HepG2 (cell line): ENCODE data around the gene PPIL3. TPM values are rescaled to one million over a fixed set of nuclear protein-coding genes. Genes with fewer than 3 reads are reported as not detected.

Experiments
- MAFG ChIP-seq: sonication (generic); formaldehyde crosslinking; IDR thresholded peaks from 2 replicates; pipeline ENCODE4 v1.5.1; 2020; ENCODE audit warnings: mild to moderate bottlenecking, missing genetic modification reagents
- MED1 ChIP-seq: sonication (generic); formaldehyde crosslinking; IDR thresholded peaks from 2 replicates; pipeline ENCODE4 v1.4.0; 2020; ENCODE audit warnings: missing genetic modification reagents
- RFX1 ChIP-seq: fragments of 450-650 bp; IDR thresholded peaks from 2 replicates; pipeline ENCODE4 v1.6.1; 2017
- SOX13 ChIP-seq, 3 experiments: fragments of 450-650 bp in 1 of 3; sonication (generic) in 1 of 3; formaldehyde crosslinking in 1 of 3; IDR thresholded peaks in 2 of 3; conservative IDR thresholded peaks in 1 of 3; 2 replicates each; pipeline versions ENCODE4 v1.5.0 to v1.6.1; 2016 to 2020; ENCODE audit warnings: antibody characterized with exemption in 1 of 3, mild to moderate bottlenecking in 1 of 3, missing compliant biosample characterization in 1 of 3, missing genetic modification reagents in 1 of 3, moderate library complexity in 1 of 3
- TIGD3 ChIP-seq: sonication (generic); formaldehyde crosslinking; IDR thresholded peaks from 2 replicates; pipeline ENCODE4 v1.5.1; 2020; ENCODE audit warnings: mild to moderate bottlenecking, missing genetic modification reagents, borderline replicate concordance
- ZBED4 ChIP-seq: sonication (generic); formaldehyde crosslinking; IDR thresholded peaks from 2 replicates; pipeline ENCODE4 v1.4.0; 2020; ENCODE audit warnings: missing genetic modification reagents, borderline replicate concordance
- ZBTB40 ChIP-seq, 2 experiments: fragments of 450-650 bp in 1 of 2; sonication (generic) in 1 of 2; formaldehyde crosslinking in 1 of 2; IDR thresholded peaks; 2 replicates each; pipeline versions ENCODE4 v1.6.1 to v1.8.0; 2016 to 2022; ENCODE audit warnings: antibody characterized with exemption in 1 of 2, mild to moderate bottlenecking in 1 of 2, missing genetic modification reagents in 1 of 2
- ZNF362 ChIP-seq: sonication (generic); formaldehyde crosslinking; IDR thresholded peaks from 2 replicates; pipeline ENCODE4 v1.4.0; 2020; ENCODE audit warnings: missing genetic modification reagents, mild to moderate bottlenecking, borderline replicate concordance
- ZSCAN9 ChIP-seq: IDR thresholded peaks from 2 replicates; pipeline ENCODE4 v1.6.1; 2016; ENCODE audit warnings: borderline replicate concordance
- polyA plus RNA-seq, 8 experiments: library from polyadenylated mRNA; depleted of rRNA in 3 of 8; stranded (reverse) in 7 of 8; unstranded in 1 of 8; fragments of >200 nt; fragmentation: Illumina TruSeq in 4 of 8; extraction: Trizol in 4 of 8; gene quantifications; 2 replicates each; pipeline versions ENCODE4 v1.2.1 to v1.2.3, GENCODE V29; 2011 to 2016; ENCODE audit warnings: low read depth in 4 of 8, missing spikeins in 1 of 8, mixed read lengths in 1 of 8; ENCODE audit not compliant: insufficient read depth in 1 of 8
- total RNA-seq, 5 experiments: library from RNA; depleted of rRNA; stranded (reverse); fragments of >200 nt; fragmentation: Illumina TruSeq; extraction: Trizol; gene quantifications; 2 replicates each; pipeline ENCODE4 v1.2.3, GENCODE V29; 2016; ENCODE audit warnings: low read depth in 1 of 5

The PPIL3 gene
- total and polyA plus RNA-seq, 2 of the 13 experiments (the other 11 are each of a cell fraction or from before 2014, with no cell fraction given) = 98.7 to 107 TPM

GRCh38 chr2:200864176-200865034 is 24.5 kb downstream of the PPIL3 start, which contains the start of gene CLK1 (continued):
- TF ChIP-seq ZBTB40 (IDR thresholded peaks at IDR 0.05) (no peak), ZBTB40 (CRISPR knock-in tag; IDR thresholded peaks at IDR 0.05) (peak; percentile 92), TIGD3 (CRISPR knock-in tag) (peak; percentile 96; the same call in 1 of the 2 replicates), ZSCAN9 (CRISPR knock-in tag) (peak; percentile 99), MED1 (peak; percentile 94), ZBED4 (peak; percentile 79; the same call in 1 of the 2 replicates), MAFG (CRISPR knock-in tag) (no peak), RFX1 (no peak), ZNF362 (CRISPR knock-in tag) (peak; percentile 66), SOX13 (IDR thresholded peaks at IDR 0.05) (no peak; the same call in 1 of the 2 replicates), SOX13 (CRISPR knock-in tag; conservative IDR thresholded peaks at IDR 0.05 in 1 of 2, IDR thresholded peaks at IDR 0.05 in 1 of 2) (peak in 1 of 2 experiments; percentile 74; a peak in 2 of 4 replicates)
